ENCODE data around the gene WDR13. TPM values are rescaled to one million over a fixed set of nuclear protein-coding genes. Genes with fewer than 3 reads are reported as not detected.

Gene WDR13
- total RNA-seq, 1 experiment from 2014 or later, result 50.4 TPM

DNA sequence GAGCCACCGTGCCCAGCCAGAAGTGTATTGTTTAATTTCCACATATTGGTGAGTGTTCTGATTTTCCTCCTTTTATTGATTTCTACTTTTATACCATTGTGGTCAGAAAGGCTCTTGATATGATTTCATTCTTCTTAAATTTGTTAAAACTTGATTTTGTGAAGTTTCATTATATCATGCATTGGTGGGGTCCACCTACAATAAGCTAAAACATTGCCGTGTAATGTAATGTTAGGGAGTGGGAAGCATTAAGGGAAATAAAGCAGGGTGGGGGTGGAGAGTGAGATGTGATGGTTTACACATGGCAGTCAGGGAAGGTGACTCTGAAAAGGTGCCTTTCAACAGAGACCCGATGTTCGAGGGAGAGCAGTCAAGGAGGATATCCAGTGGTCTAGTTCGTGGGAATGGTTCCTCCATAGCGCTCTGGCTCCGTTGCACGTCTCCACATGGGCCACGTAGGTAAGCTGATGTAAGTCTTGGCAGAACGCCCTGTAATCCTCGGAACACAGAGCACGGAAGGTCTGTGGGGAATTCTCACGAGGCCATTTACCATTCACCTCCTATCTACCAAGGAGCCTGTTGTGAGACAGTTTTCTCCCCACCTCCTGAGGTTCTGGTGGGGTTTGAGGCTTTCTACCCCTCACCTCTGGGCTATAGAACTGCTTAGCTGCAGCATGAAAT lies 7.7 kb upstream of the WDR13 start:
- in situ Hi-C loops (cut with HindIII; ENCODE audit: low pct_unique_long_range_greater_than_20kb, low sequenced_read_pairs), result no loop called here

GRCh38 chrX:48590203-48591103 lies 6.8 kb upstream of the WDR13 start:
- in situ Hi-C loops (cut with HindIII; ENCODE audit: low pct_unique_long_range_greater_than_20kb, low sequenced_read_pairs), result no loop called here

More for the DNA sequence above, 7.7 kb upstream of the WDR13 start:
- no peak for DNase-seq (ENCODE audit: low read depth, low spot score)

DNA sequence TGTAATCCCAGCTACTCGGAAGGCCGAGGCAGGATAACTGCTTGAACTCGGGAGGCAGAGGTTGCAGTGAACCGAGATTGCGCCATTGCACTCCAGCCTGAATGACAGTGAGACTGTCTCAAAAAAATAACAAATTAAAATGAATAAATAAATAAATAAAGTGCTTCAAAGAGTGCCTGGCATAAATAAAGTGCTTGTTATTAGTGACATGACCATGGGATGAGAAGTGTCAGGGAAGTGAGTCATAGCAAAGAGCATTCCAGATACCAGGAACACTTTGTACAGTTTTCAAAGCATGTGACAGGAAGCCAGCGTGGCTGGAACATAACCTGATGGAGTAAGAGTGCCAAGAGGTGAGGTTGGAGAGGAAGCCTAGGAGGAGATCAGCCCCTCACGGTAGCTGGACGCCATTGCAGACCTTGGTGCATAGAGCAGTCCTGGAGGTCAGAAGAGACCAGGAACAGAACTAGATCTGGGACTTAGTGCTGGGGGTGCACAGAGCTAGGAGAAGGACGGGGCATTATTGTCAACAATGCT lies 6.0 kb upstream of the WDR13 start:
- DNase-seq (ENCODE audit: low read depth, low spot score), result peak; percentile 73
- in situ Hi-C loops (cut with HindIII; ENCODE audit: low pct_unique_long_range_greater_than_20kb, low sequenced_read_pairs), result no loop called here

More at GRCh38 chrX:48590203-48591103, 6.8 kb upstream of the WDR13 start:
- no peak for DNase-seq (ENCODE audit: low read depth, low spot score)

DNA sequence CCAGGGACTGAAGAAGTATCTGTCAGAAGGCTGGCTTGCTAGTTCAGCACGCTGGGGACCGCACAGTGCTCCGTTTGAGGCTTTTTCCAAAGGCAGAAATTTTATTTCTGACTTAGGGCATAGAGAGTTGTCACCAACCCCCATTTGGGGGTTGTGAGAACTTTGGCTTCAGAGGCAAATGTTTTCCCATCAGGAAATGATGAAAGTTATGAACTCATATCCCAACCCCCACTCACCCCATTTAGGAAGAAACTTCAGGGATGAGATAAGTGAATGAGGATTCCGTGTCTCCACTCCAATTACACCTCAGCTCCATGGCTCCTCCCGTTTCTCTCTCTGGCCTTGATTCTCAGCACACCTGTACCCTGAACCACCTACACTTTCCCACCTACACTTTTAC lies 4.3 kb upstream of the WDR13 start:
- in situ Hi-C loops (cut with HindIII; ENCODE audit: low pct_unique_long_range_greater_than_20kb, low sequenced_read_pairs), result no loop called here
- no peak for DNase-seq (ENCODE audit: low read depth, low spot score)

- in situ Hi-C loops (cut with HindIII; ENCODE audit: low pct_unique_long_range_greater_than_20kb, low sequenced_read_pairs), result no loop called here
These were observed 1.4 kb upstream of the WDR13 start for GRCh38 chrX:48595929-48596328.

DNA sequence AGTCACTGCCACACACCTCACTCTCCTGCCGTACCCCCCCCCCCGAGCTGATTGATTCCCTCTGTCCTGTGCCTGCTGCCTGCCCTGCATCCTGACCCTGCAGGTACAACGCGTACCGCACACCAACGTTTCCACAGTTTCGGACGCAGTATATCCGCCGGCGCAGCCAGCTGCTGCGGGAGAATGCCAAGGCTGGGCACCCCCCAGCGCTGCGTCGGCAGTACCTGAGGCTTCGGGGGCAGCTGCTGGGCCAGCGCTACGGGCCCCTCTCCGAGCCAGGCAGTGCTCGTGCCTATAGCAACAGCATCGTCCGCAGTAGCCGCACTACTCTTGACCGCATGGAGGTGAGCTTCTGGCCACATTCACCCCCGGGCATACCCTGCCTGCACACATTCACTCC lies 1.3 kb downstream of the WDR13 start:
- DNase-seq (ENCODE audit: low read depth, low spot score), result no peak
- in situ Hi-C loops (cut with HindIII; ENCODE audit: low pct_unique_long_range_greater_than_20kb, low sequenced_read_pairs), result no loop called here

More at GRCh38 chrX:48595929-48596328, 1.4 kb upstream of the WDR13 start:
- DNase-seq (ENCODE audit: low read depth, low spot score), result no peak

GRCh38 chrX:48599341-48599740 lies 2.0 kb downstream of the WDR13 start:
- DNase-seq (ENCODE audit: low read depth, low spot score), result no peak
- in situ Hi-C loops (cut with HindIII; ENCODE audit: low pct_unique_long_range_greater_than_20kb, low sequenced_read_pairs), result no loop called here

DNA sequence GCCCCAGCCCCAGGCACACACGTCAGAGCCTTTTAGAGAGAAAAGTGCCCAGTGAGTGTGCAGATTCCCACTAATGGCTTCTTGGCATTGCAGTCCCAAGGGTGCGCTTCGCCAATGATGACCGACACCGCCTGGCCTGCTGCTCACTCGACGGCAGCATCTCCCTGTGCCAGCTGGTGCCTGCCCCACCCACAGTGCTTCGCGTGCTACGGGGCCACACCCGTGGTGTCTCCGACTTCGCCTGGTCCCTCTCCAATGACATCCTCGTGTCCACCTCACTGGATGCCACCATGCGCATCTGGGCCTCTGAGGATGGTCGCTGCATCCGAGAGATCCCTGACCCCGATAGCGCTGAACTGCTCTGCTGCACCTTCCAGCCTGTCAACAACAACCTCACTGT lies 2.9 kb downstream of the WDR13 start:
- no peak for DNase-seq (ENCODE audit: low read depth, low spot score)
- in situ Hi-C loops (cut with HindIII; ENCODE audit: low pct_unique_long_range_greater_than_20kb, low sequenced_read_pairs), result no loop called here

DNA sequence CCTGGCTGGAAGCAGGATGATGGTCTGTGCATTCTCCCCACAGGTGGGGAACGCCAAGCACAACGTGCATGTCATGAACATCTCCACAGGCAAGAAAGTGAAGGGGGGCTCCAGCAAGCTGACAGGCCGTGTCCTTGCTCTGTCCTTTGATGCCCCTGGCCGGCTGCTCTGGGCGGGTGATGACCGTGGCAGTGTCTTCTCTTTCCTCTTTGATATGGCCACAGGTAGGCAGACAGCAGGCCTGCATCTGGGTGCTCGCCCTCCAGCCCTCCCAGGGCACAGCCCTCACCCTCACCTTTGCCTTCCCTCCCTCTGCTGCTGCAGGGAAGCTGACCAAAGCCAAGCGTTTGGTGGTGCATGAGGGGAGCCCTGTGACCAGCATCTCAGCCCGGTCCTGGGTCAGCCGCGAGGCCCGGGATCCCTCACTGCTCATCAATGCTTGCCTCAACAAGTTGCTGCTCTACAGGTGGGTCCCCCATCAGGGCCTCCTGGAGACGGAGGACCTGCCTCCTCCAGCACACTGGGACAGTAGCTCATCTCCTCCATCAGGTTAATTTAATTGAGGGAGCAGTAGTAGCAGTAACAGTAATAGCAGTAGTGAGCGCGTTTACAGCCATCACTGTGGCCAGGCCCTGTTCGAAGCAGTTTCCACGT lies 4.6 kb downstream of the WDR13 start:
- in situ Hi-C loops (cut with HindIII; ENCODE audit: low pct_unique_long_range_greater_than_20kb, low sequenced_read_pairs), result no loop called here
- DNase-seq (ENCODE audit: low read depth, low spot score), result no peak

DNA sequence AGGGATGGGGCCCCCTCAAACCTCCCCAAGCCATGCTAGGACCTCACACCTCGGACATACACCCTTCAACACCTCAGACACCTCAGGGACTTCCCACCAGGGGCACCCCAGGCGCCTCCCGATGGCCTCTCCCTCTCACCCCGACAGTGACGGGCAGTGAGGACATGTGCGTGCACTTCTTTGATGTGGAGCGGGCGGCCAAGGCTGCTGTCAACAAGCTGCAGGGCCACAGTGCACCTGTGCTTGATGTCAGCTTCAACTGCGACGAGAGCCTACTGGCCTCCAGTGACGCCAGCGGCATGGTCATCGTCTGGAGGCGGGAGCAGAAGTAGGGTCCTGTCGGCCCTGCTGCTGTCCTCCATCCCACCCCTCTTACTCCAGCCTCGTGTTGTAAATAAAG lies 7.4 kb downstream of the WDR13 start:
- DNase-seq (ENCODE audit: low read depth, low spot score), result no peak
- in situ Hi-C loops (cut with HindIII; ENCODE audit: low pct_unique_long_range_greater_than_20kb, low sequenced_read_pairs), result no loop called here

- in situ Hi-C loops (cut with HindIII; ENCODE audit: low pct_unique_long_range_greater_than_20kb, low sequenced_read_pairs), result no loop called here
- no peak for DNase-seq (ENCODE audit: low read depth, low spot score)
These were observed 8.8 kb downstream of the WDR13 start for GRCh38 chrX:48606091-48606490.

DNA sequence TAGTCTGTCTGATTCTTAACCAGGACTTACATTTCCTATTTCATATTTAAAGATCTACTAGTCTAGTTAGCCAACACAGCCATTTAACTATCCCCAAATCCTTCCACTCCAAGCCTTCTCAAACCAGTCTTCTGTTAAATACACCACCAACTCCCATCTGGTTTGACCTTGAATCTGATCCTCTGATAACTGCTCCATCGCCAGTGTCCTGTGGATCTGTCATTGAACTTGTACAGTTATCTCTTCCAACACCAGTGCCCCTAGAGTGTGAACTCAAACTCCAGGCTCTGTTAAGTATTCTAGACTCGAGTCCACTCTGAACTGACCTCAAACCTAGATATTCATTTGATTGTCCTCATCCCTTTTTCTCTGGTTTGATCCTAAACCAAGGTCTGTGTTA lies 14.4 kb downstream of the WDR13 start:
- no peak for DNase-seq (ENCODE audit: low read depth, low spot score)
- in situ Hi-C loops (cut with HindIII; ENCODE audit: low pct_unique_long_range_greater_than_20kb, low sequenced_read_pairs), result no loop called here

- no peak for DNase-seq (ENCODE audit: low read depth, low spot score)
- in situ Hi-C loops (cut with HindIII; ENCODE audit: low pct_unique_long_range_greater_than_20kb, low sequenced_read_pairs), result no loop called here
These were observed 16.3 kb downstream of the WDR13 start for GRCh38 chrX:48613502-48614160.

- in situ Hi-C loops (cut with HindIII; ENCODE audit: low pct_unique_long_range_greater_than_20kb, low sequenced_read_pairs), result no loop called here
- DNase-seq (ENCODE audit: low read depth, low spot score), result no peak
These were observed 19.3 kb downstream of the WDR13 start for GRCh38 chrX:48616576-48616975.

- in situ Hi-C loops (cut with HindIII; ENCODE audit: low pct_unique_long_range_greater_than_20kb, low sequenced_read_pairs), result no loop called here
- DNase-seq (ENCODE audit: low read depth, low spot score), result no peak
These were observed 20.4 kb downstream of the WDR13 start for GRCh38 chrX:48617542-48618340.

- in situ Hi-C loops (cut with HindIII; ENCODE audit: low pct_unique_long_range_greater_than_20kb, low sequenced_read_pairs), result no loop called here
- no peak for DNase-seq (ENCODE audit: low read depth, low spot score)
These were observed 29.4 kb downstream of the WDR13 start for GRCh38 chrX:48626401-48627298.

All from SK-MEL-5 (cell line).